Common myeloid progenitor, CD34-positive (primary cell): ENCODE results near the gene RTBDN.

Source experiments
- CTCF ChIA-PET: fragments of 350-600 bp; sonication (Branson Sonifier 250); formaldehyde crosslinking; loops from one replicate; lab custom pipeline; 2021; ENCODE audit warnings: antibody characterized with exemption; lab: Charles Lee
- POLR2A ChIA-PET: fragments of 350-600 bp; sonication (Branson Sonifier 250); formaldehyde crosslinking; loops from one replicate; lab custom pipeline; 2021; ENCODE audit warnings: antibody characterized with exemption; lab: Charles Lee
- DNase-seq, 3 donors: peaks; one replicate each; pipeline versions ENCODE4 v3.0.0 to v3.0.0-alpha.2; 2013
- H3K27ac ChIP-seq, 2 experiments: 1 replicate in 1 of 2; 2 replicates in 1 of 2; pipeline ENCODE4 v1.7.0; 2013; ENCODE audit warnings: inconsistent platforms in 2 of 2, low read length in 2 of 2, mild to moderate bottlenecking in 2 of 2, low read depth in 1 of 2, moderate library complexity in 1 of 2; ENCODE audit not compliant: severe bottlenecking in 2 of 2, insufficient read depth in 1 of 2, poor library complexity in 1 of 2
- H3K27me3 ChIP-seq, 5 experiments: replicated peaks in 2 of 5; 1 replicate in 3 of 5; 2 replicates in 2 of 5; pipeline versions ENCODE4 v1.6.1 to v1.7.0; 2013; ENCODE audit warnings: low read length in 4 of 5, mild to moderate bottlenecking in 2 of 5, moderate library complexity in 2 of 5, inconsistent platforms in 1 of 5; ENCODE audit not compliant: insufficient read depth in 5 of 5, control insufficient read depth in 4 of 5
- H3K36me3 ChIP-seq, 4 experiments: 1 replicate in 2 of 4; 2 replicates in 2 of 4; pipeline versions ENCODE4 v1.6.1 to v1.7.0; 2013; ENCODE audit warnings: low read length in 3 of 4, control low read depth in 1 of 4, mild to moderate bottlenecking in 1 of 4; ENCODE audit not compliant: control insufficient read depth in 4 of 4, insufficient read depth in 4 of 4
- H3K4me1 ChIP-seq, 4 experiments: 1 replicate in 3 of 4; 2 replicates in 1 of 4; pipeline versions ENCODE4 v1.6.1 to v1.7.1; 2013; ENCODE audit warnings: low read length in 3 of 4, mild to moderate bottlenecking in 3 of 4, control low read depth in 1 of 4, inconsistent platforms in 1 of 4, moderate library complexity in 1 of 4; ENCODE audit not compliant: control insufficient read depth in 4 of 4, insufficient read depth in 4 of 4; ENCODE audit errors: control extremely low read depth in 1 of 4
- H3K4me3 ChIP-seq, 7 experiments: 1 replicate in 4 of 7; 2 replicates in 3 of 7; pipeline versions ENCODE4 v1.5.1 to v1.7.0; 2013; ENCODE audit warnings: mild to moderate bottlenecking in 7 of 7, low read length in 6 of 7, moderate library complexity in 6 of 7, inconsistent platforms in 2 of 7, low read depth in 2 of 7, control low read depth in 1 of 7; ENCODE audit not compliant: insufficient read depth in 4 of 7, control insufficient read depth in 1 of 7; ENCODE audit errors: extremely low read depth in 1 of 7
- H3K9me3 ChIP-seq, 5 experiments: 1 replicate in 4 of 5; 2 replicates in 1 of 5; pipeline versions ENCODE4 v1.6.1 to v1.7.1; 2013; ENCODE audit warnings: low read length in 4 of 5, mild to moderate bottlenecking in 2 of 5, inconsistent platforms in 1 of 5, low read depth in 1 of 5, moderate library complexity in 1 of 5; ENCODE audit not compliant: control insufficient read depth in 4 of 5, insufficient read depth in 2 of 5; ENCODE audit errors: control extremely low read depth in 1 of 5
- WGBS: methylation state at CpG from one replicate; pipeline ENCODE4 v1.1.5; 2013; ENCODE audit not compliant: insufficient coverage; 5-methylcytosine and 5-hydroxymethylcytosine counted together

The RTBDN gene

GRCh38 chr19:12802267-12803106, 31.9 kb downstream of the RTBDN start:
- Histone ChIP-seq H3K9me3 (no peaks in the 10 kb centered on the region), H3K4me3 (peak overlapping the region; percentile 65 to 97 (median 83)), H3K27me3 (peaks cover 0 to 3% (median 0%) of the 10 kb centered on the region in 5 experiments), H3K4me1 (peaks cover 0 to 39% (median 37%) of the 10 kb centered on the region in 4 experiments), H3K27ac (no peak overlapping the region), H3K36me3 (peaks cover 0 to 13% (median 6%) of the 10 kb centered on the region in 4 experiments)
- POLR2A ChIA-PET = interaction anchor here (0.5 to 1.5 kb wide), 3 partner anchors 9 to 25 kb away, joined by 3 to 8 read pairs (median 5); no protein-coding TSS in a partner anchor
- 52% methylated on average over 15 of the region's 22 CpGs for WGBS
- no peak for DNase-seq
- CTCF ChIA-PET = interaction anchor here (0.7 to 15.3 kb wide), 6 partner anchors 20 to 47 kb away, joined by 3 to 612 read pairs (median 4); partner anchors contain the start of gene HOOK2

- Histone ChIP-seq H3K27me3 (peaks cover 0 to 3% (median 0%) of the 10 kb centered on the region in 5 experiments), H3K9me3 (no peaks in the 10 kb centered on the region), H3K4me3 (peak within 1 kb of the TSS; percentile 65 to 97 (median 83)), H3K27ac (peak within 1 kb of the TSS in 1 of 2 experiments; percentile 74), H3K36me3 (peaks cover 0 to 13% (median 6%) of the 10 kb centered on the region in 4 experiments), H3K4me1 (peaks cover 0 to 33% (median 29%) of the 10 kb centered on the region in 4 experiments)
- WGBS = under 1% methylated on average over 76 of the region's 78 CpGs
- peak in 2 of 3 donors; percentile 86 to 88 for DNase-seq
- ChIA-PET POLR2A (interaction anchor here (0.5 to 1.5 kb wide), 3 partner anchors 8 to 24 kb away, joined by 3 to 8 read pairs (median 5); no protein-coding TSS in a partner anchor), CTCF (interaction anchor here (0.7 to 15.3 kb wide), 6 partner anchors 21 to 48 kb away, joined by 3 to 612 read pairs (median 4); partner anchors contain the start of gene HOOK2)
These were observed 32.7 kb downstream of the RTBDN start, which contains the start of the genes PRDX2 and THSD8 for GRCh38 chr19:12801466-12802266. Gene PRDX2, minus strand, starts transcription at chr19:12801800. Its CDS starts 539 bp downstream, at chr19:12801261. Gene THSD8, plus strand, starts transcription at chr19:12802069. Its CDS starts 3 bp downstream, at chr19:12802072.

- peak overlapping the region; percentile 65 to 97 (median 83) for H3K4me3 ChIP-seq
- peaks cover 0 to 13% (median 6%) of the 10 kb centered on the region in 4 experiments for H3K36me3 ChIP-seq
- peak overlapping the region in 1 of 2 experiments; percentile 74 for H3K27ac ChIP-seq
- peaks cover 0 to 35% (median 29%) of the 10 kb centered on the region in 4 experiments for H3K4me1 ChIP-seq
- POLR2A ChIA-PET = interaction anchor here (1.2 to 1.5 kb wide), 2 partner anchors 8 to 23 kb away, joined by 5 to 8 read pairs; no protein-coding TSS in a partner anchor
- CTCF ChIA-PET = interaction anchor here (3.5 to 15.3 kb wide), 2 partner anchors 32 to 46 kb away, joined by 12 to 612 read pairs; partner anchors contain the start of gene HOOK2
- peaks cover 0 to 3% (median 0%) of the 10 kb centered on the region in 5 experiments for H3K27me3 ChIP-seq
- H3K9me3 ChIP-seq = no peaks in the 10 kb centered on the region
- peak in 1 of 3 donors; percentile 17 for DNase-seq
- WGBS = 16% methylated on average over 36 of the region's 38 CpGs
These were observed 33.4 kb downstream of the RTBDN start for GRCh38 chr19:12800923-12801465.

GRCh38 chr19:12800466-12800770, 34.0 kb downstream of the RTBDN start:
- H3K27me3 ChIP-seq = peaks cover 0 to 3% (median 0%) of the 10 kb centered on the region in 5 experiments
- H3K9me3 ChIP-seq = no peaks in the 10 kb centered on the region
- no peak for DNase-seq
- no peak overlapping the region for H3K27ac ChIP-seq
- ChIA-PET POLR2A (no interaction called here), CTCF (interaction anchor here (1.4 to 15.3 kb wide), 3 partner anchors 31 to 68 kb away, joined by 4 to 612 read pairs (median 12); partner anchors contain the start of gene HOOK2)
- 80% methylated on average over 1 of the region's 1 CpG for WGBS
- H3K4me3 ChIP-seq = peak overlapping the region in 3 of 7 experiments; percentile 81 to 97 (median 87)
- peaks cover 0 to 35% (median 32%) of the 10 kb centered on the region in 4 experiments for H3K4me1 ChIP-seq
- H3K36me3 ChIP-seq = peaks cover 0 to 13% (median 6%) of the 10 kb centered on the region in 4 experiments

GRCh38 chr19:12799742-12800465, 34.5 kb downstream of the RTBDN start:
- CTCF ChIA-PET = interaction anchor here (0.9 to 15.3 kb wide), 5 partner anchors 31 to 78 kb away, joined by 3 to 612 read pairs (median 5); partner anchors contain the start of genes HOOK2 and TRIR
- 93% methylated on average over 11 of the region's 18 CpGs for WGBS

More at GRCh38 chr19:12799742-12800465, 34.5 kb downstream of the RTBDN start:
- Histone ChIP-seq H3K4me1 (peaks cover 0 to 35% (median 32%) of the 10 kb centered on the region in 4 experiments), H3K36me3 (peaks cover 0 to 13% (median 6%) of the 10 kb centered on the region in 4 experiments), H3K4me3 (peak overlapping the region in 1 of 7 experiments; percentile 97), H3K9me3 (no peaks in the 10 kb centered on the region), H3K27ac (no peak overlapping the region), H3K27me3 (peaks cover 0 to 3% (median 0%) of the 10 kb centered on the region in 5 experiments)
- POLR2A ChIA-PET = no interaction called here
- no peak for DNase-seq
